K562 (cell line): ENCODE measurements around the gene PRPF8. TPM values are rescaled to one million over a fixed set of nuclear protein-coding genes. Genes with fewer than 3 reads are reported as not detected.

Experiments
- ARID2 ChIP-seq: fragments of 450-650 bp; IDR thresholded peaks from 2 replicates; pipeline ENCODE4 v1.6.1; 2017; ENCODE audit warnings: antibody characterized with exemption, mild to moderate bottlenecking
- ARID3B ChIP-seq: fragments of 250-450 bp; sonication (Bioruptor Pico); IDR thresholded peaks from 2 replicates; pipeline ENCODE4 v1.4.0; 2020; ENCODE audit warnings: borderline replicate concordance
- HMG20B ChIP-seq: fragments of 250-450 bp; sonication (Bioruptor Pico); IDR thresholded peaks from 2 replicates; pipeline ENCODE4 v1.5.0; 2021; ENCODE audit warnings: mild to moderate bottlenecking
- NR2C2 ChIP-seq, 2 experiments: fragments of 200-800 bp in 1 of 2; sonication (Bioruptor generic) in 1 of 2; sonication (generic) in 1 of 2; formaldehyde crosslinking in 1 of 2; IDR thresholded peaks; 2 replicates each; pipeline versions ENCODE4 v1.6.1 to v1.8.0; 2016 to 2022; ENCODE audit warnings: mild to moderate bottlenecking in 1 of 2, missing compliant biosample characterization in 1 of 2, missing genetic modification characterization in 1 of 2, missing genetic modification reagents in 1 of 2
- PRDM10 ChIP-seq: fragments of 450-650 bp; IDR thresholded peaks from 2 replicates; pipeline ENCODE4 v1.6.1; 2018; ENCODE audit not compliant: partially characterized antibody
- RBM14 ChIP-seq: fragments of 200-400 bp; formaldehyde crosslinking; IDR thresholded peaks from 2 replicates; pipeline ENCODE4 v1.6.1; 2018; ENCODE audit warnings: low read depth, mild to moderate bottlenecking, low read length, moderate library complexity, borderline replicate concordance; ENCODE audit not compliant: insufficient read depth
- SIX5 ChIP-seq, 2 experiments: IDR thresholded peaks; 2 replicates each; pipeline ENCODE4 v1.6.1; 2011; ENCODE audit warnings: low read length in 2 of 2, borderline replicate concordance in 1 of 2, low read depth in 1 of 2, mild to moderate bottlenecking in 1 of 2, moderate library complexity in 1 of 2; ENCODE audit not compliant: insufficient read depth in 1 of 2
- SRF ChIP-seq, 2 experiments: fragments of 250-450, 450-650 bp in 1 of 2; sonication (Bioruptor Pico) in 1 of 2; sonication (generic) in 1 of 2; formaldehyde crosslinking; IDR thresholded peaks; 2 replicates each; pipeline versions ENCODE4 v1.5.0 to v1.5.1; 2020 to 2022; ENCODE audit warnings: mild to moderate bottlenecking in 1 of 2, missing genetic modification reagents in 1 of 2
- U2AF1 ChIP-seq: fragments of 200-400 bp; formaldehyde crosslinking; optimal IDR thresholded peaks from 2 replicates; pipeline ENCODE3; 2017; ENCODE audit warnings: mild to moderate bottlenecking, low read depth, low read length, moderate library complexity
- ZBTB17 ChIP-seq: fragments of 450-650 bp; formaldehyde crosslinking; IDR thresholded peaks from 2 replicates; pipeline ENCODE4 v1.4.0; 2020; ENCODE audit warnings: mild to moderate bottlenecking
- ZNF395 ChIP-seq: fragments of 200-800 bp; sonication (Bioruptor generic); IDR thresholded peaks from 2 replicates; pipeline ENCODE4 v1.6.1; 2017; ENCODE audit warnings: missing genetic modification characterization, missing compliant biosample characterization
- ZNF592 ChIP-seq: fragments of 450-650 bp; IDR thresholded peaks from 2 replicates; pipeline ENCODE4 v1.6.1; 2017; ENCODE audit warnings: antibody characterized with exemption, mild to moderate bottlenecking
- polyA plus RNA-seq, 8 experiments: library from polyadenylated mRNA; depleted of rRNA in 4 of 8; stranded (reverse) in 5 of 8; unstranded in 3 of 8; fragments of >200 nt; fragmentation: Nextera tagmentation in 2 of 8; fragmentation: Illumina TruSeq in 1 of 8; extraction: Ambion mirVana in 2 of 8; extraction: Trizol in 1 of 8; gene quantifications; 2 replicates each; pipeline versions ENCODE4 v1.2.1 to v1.2.3, GENCODE V29; 2011 to 2014; ENCODE audit warnings: inconsistent platforms in 1 of 8, missing spikeins in 1 of 8
- total RNA-seq, 7 experiments: library from RNA; depleted of rRNA in 6 of 7; stranded (reverse); fragments of >200 nt in 6 of 7; fragmentation: Illumina TruSeq in 2 of 7; extraction: Trizol in 2 of 7; gene quantifications; 2 replicates each; pipeline versions ENCODE4 v1.2.1 to v1.2.3, GENCODE V29; 2011 to 2021; ENCODE audit warnings: low replicate concordance in 1 of 7

Gene PRPF8
- total and polyA plus RNA-seq, 9 of the 15 experiments (the other 6 are each of a cell fraction or from before 2014, with no cell fraction given) = 64.3 to 294 (median 85.9) TPM

GRCh38 chr17:1716912-1717695, 32.4 kb upstream of the PRPF8 start (continued):
- peak; percentile 74; the same call in 1 of the 2 replicates for TF ChIP-seq NR2C2 (CRISPR knock-in tag; IDR thresholded peaks at IDR 0.05)
- TF ChIP-seq NR2C2 (tag; IDR thresholded peaks at IDR 0.05) = peak; percentile 96
- no peak for TF ChIP-seq RBM14
- TF ChIP-seq HMG20B (CRISPR knock-in tag) = no peak
- TF ChIP-seq ARID3B (CRISPR knock-in tag) = no peak
- no peak for TF ChIP-seq ZNF395
- no peak for TF ChIP-seq U2AF1
- no peak for TF ChIP-seq SRF (CRISPR knock-in tag; IDR thresholded peaks at IDR 0.05)
- TF ChIP-seq PRDM10 = peak; percentile 71
- TF ChIP-seq ARID2 = no peak
- TF ChIP-seq SIX5 (IDR thresholded peaks at IDR 0.05; ENCODE audit: borderline replicate concordance in 1 of 2, insufficient read depth in 1 of 2, low read depth in 1 of 2, low read length in 2 of 2) = no peak
- TF ChIP-seq ZNF592 = 0 out of 2 replicates have a peak, but pooled peaks have one; percentile 9
- TF ChIP-seq ZBTB17 (CRISPR knock-in tag) = no peak
